ENCODE results near the gene ADCK1.

Gene ADCK1

GRCh38 chr14:77859934-77860570, 60.1 kb downstream of the ADCK1 start:
- Histone ChIP-seq H3K27me3 (ENCODE audit: control insufficient read depth in 5 of 5, insufficient read depth in 4 of 5, low read length in 5 of 5) (no peaks in the 10 kb centered on the region), H3K4me1 (ENCODE audit: control insufficient read depth in 5 of 5, insufficient read depth in 5 of 5, low read length in 5 of 5) (peaks cover 0 to 11% (median under 1%) of the 10 kb centered on the region in 5 donors), H3K9ac (ENCODE audit: low read length in 5 of 5) (no peak overlapping the region), H3K9me3 (ENCODE audit: control insufficient read depth in 5 of 5, low read length in 5 of 5) (no peaks in the 10 kb centered on the region), H3K36me3 (ENCODE audit: control insufficient read depth in 5 of 5, insufficient read depth in 5 of 5, low read length in 5 of 5) (peaks cover 0 to 20% (median 8%) of the 10 kb centered on the region in 5 donors), H3K4me3 (ENCODE audit: low read depth in 1 of 5, low read length in 5 of 5) (no peak overlapping the region), H3K27ac (ENCODE audit: low read depth, low read length) (no peak overlapping the region)

- Histone ChIP-seq H3K4me1 (ENCODE audit: control insufficient read depth in 5 of 5, insufficient read depth in 5 of 5, low read length in 5 of 5) (peaks cover 0 to 9% (median 0%) of the 10 kb centered on the region in 5 donors), H3K9ac (ENCODE audit: low read length in 5 of 5) (no peak overlapping the region), H3K36me3 (ENCODE audit: control insufficient read depth in 5 of 5, insufficient read depth in 5 of 5, low read length in 5 of 5) (peaks cover 0 to 20% (median 8%) of the 10 kb centered on the region in 5 donors), H3K27ac (ENCODE audit: low read depth, low read length) (no peak overlapping the region), H3K9me3 (ENCODE audit: control insufficient read depth in 5 of 5, low read length in 5 of 5) (no peaks in the 10 kb centered on the region), H3K27me3 (ENCODE audit: control insufficient read depth in 5 of 5, insufficient read depth in 4 of 5, low read length in 5 of 5) (no peaks in the 10 kb centered on the region), H3K4me3 (ENCODE audit: low read depth in 1 of 5, low read length in 5 of 5) (no peak overlapping the region)
These were observed 61.3 kb downstream of the ADCK1 start for GRCh38 chr14:77861201-77861600.

GRCh38 chr14:77862154-77862786, 62.4 kb downstream of the ADCK1 start:
- Histone ChIP-seq H3K27me3 (ENCODE audit: control insufficient read depth in 5 of 5, insufficient read depth in 4 of 5, low read length in 5 of 5) (no peaks in the 10 kb centered on the region), H3K4me1 (ENCODE audit: control insufficient read depth in 5 of 5, insufficient read depth in 5 of 5, low read length in 5 of 5) (peaks cover 0 to 6% (median 0%) of the 10 kb centered on the region in 5 donors), H3K27ac (ENCODE audit: low read depth, low read length) (no peak overlapping the region), H3K36me3 (ENCODE audit: control insufficient read depth in 5 of 5, insufficient read depth in 5 of 5, low read length in 5 of 5) (peaks cover 0 to 20% (median 8%) of the 10 kb centered on the region in 5 donors), H3K4me3 (ENCODE audit: low read depth in 1 of 5, low read length in 5 of 5) (no peak overlapping the region), H3K9ac (ENCODE audit: low read length in 5 of 5) (no peak overlapping the region), H3K9me3 (ENCODE audit: control insufficient read depth in 5 of 5, low read length in 5 of 5) (no peaks in the 10 kb centered on the region)

GRCh38 chr14:77864085-77864484, 64.2 kb downstream of the ADCK1 start:
- peaks cover 0 to 25% (median 7%) of the 10 kb centered on the region in 5 donors for H3K36me3 ChIP-seq (ENCODE audit: control insufficient read depth in 5 of 5, insufficient read depth in 5 of 5, low read length in 5 of 5)
- H3K9me3 ChIP-seq (ENCODE audit: control insufficient read depth in 5 of 5, low read length in 5 of 5): no peaks in the 10 kb centered on the region
- peaks cover 0 to 3% (median 0%) of the 10 kb centered on the region in 5 donors for H3K4me1 ChIP-seq (ENCODE audit: control insufficient read depth in 5 of 5, insufficient read depth in 5 of 5, low read length in 5 of 5)
- no peak overlapping the region for H3K27ac ChIP-seq (ENCODE audit: low read depth, low read length)
- no peak overlapping the region for H3K9ac ChIP-seq (ENCODE audit: low read length in 5 of 5)
- no peak overlapping the region for H3K4me3 ChIP-seq (ENCODE audit: low read depth in 1 of 5, low read length in 5 of 5)
- no peaks in the 10 kb centered on the region for H3K27me3 ChIP-seq (ENCODE audit: control insufficient read depth in 5 of 5, insufficient read depth in 4 of 5, low read length in 5 of 5)

GRCh38 chr14:77864580-77864979, 64.7 kb downstream of the ADCK1 start:
- Histone ChIP-seq H3K4me1 (ENCODE audit: control insufficient read depth in 5 of 5, insufficient read depth in 5 of 5, low read length in 5 of 5) (peaks cover 0 to 3% (median 0%) of the 10 kb centered on the region in 5 donors), H3K9me3 (ENCODE audit: control insufficient read depth in 5 of 5, low read length in 5 of 5) (no peaks in the 10 kb centered on the region), H3K36me3 (ENCODE audit: control insufficient read depth in 5 of 5, insufficient read depth in 5 of 5, low read length in 5 of 5) (peaks cover 0 to 20% (median 2%) of the 10 kb centered on the region in 5 donors), H3K27me3 (ENCODE audit: control insufficient read depth in 5 of 5, insufficient read depth in 4 of 5, low read length in 5 of 5) (no peaks in the 10 kb centered on the region), H3K9ac (ENCODE audit: low read length in 5 of 5) (no peak overlapping the region), H3K4me3 (ENCODE audit: low read depth in 1 of 5, low read length in 5 of 5) (no peak overlapping the region), H3K27ac (ENCODE audit: low read depth, low read length) (no peak overlapping the region)

- Histone ChIP-seq H3K9ac (ENCODE audit: low read length in 5 of 5) (no peak overlapping the region), H3K4me1 (ENCODE audit: control insufficient read depth in 5 of 5, insufficient read depth in 5 of 5, low read length in 5 of 5) (peaks cover 0 to 3% (median 0%) of the 10 kb centered on the region in 5 donors), H3K36me3 (ENCODE audit: control insufficient read depth in 5 of 5, insufficient read depth in 5 of 5, low read length in 5 of 5) (peaks cover 0 to 11% (median 0%) of the 10 kb centered on the region in 5 donors), H3K27ac (ENCODE audit: low read depth, low read length) (no peak overlapping the region), H3K4me3 (ENCODE audit: low read depth in 1 of 5, low read length in 5 of 5) (no peak overlapping the region), H3K27me3 (ENCODE audit: control insufficient read depth in 5 of 5, insufficient read depth in 4 of 5, low read length in 5 of 5) (no peaks in the 10 kb centered on the region), H3K9me3 (ENCODE audit: control insufficient read depth in 5 of 5, low read length in 5 of 5) (no peaks in the 10 kb centered on the region)
These were observed 65.5 kb downstream of the ADCK1 start for GRCh38 chr14:77865455-77865854.

GRCh38 chr14:77866932-77867331, 67.0 kb downstream of the ADCK1 start:
- Histone ChIP-seq H3K4me3 (ENCODE audit: low read depth in 1 of 5, low read length in 5 of 5) (no peak overlapping the region), H3K9ac (ENCODE audit: low read length in 5 of 5) (no peak overlapping the region), H3K4me1 (ENCODE audit: control insufficient read depth in 5 of 5, insufficient read depth in 5 of 5, low read length in 5 of 5) (peaks cover 0 to 3% (median 0%) of the 10 kb centered on the region in 5 donors), H3K27ac (ENCODE audit: low read depth, low read length) (no peak overlapping the region), H3K36me3 (ENCODE audit: control insufficient read depth in 5 of 5, insufficient read depth in 5 of 5, low read length in 5 of 5) (peaks cover 0 to 6% (median 0%) of the 10 kb centered on the region in 5 donors), H3K27me3 (ENCODE audit: control insufficient read depth in 5 of 5, insufficient read depth in 4 of 5, low read length in 5 of 5) (no peaks in the 10 kb centered on the region), H3K9me3 (ENCODE audit: control insufficient read depth in 5 of 5, low read length in 5 of 5) (no peaks in the 10 kb centered on the region)

GRCh38 chr14:77867476-77867875, 67.6 kb downstream of the ADCK1 start:
- Histone ChIP-seq H3K9ac (ENCODE audit: low read length in 5 of 5) (no peak overlapping the region), H3K36me3 (ENCODE audit: control insufficient read depth in 5 of 5, insufficient read depth in 5 of 5, low read length in 5 of 5) (peaks cover 0 to 6% (median 0%) of the 10 kb centered on the region in 5 donors), H3K27me3 (ENCODE audit: control insufficient read depth in 5 of 5, insufficient read depth in 4 of 5, low read length in 5 of 5) (no peaks in the 10 kb centered on the region), H3K4me3 (ENCODE audit: low read depth in 1 of 5, low read length in 5 of 5) (no peak overlapping the region), H3K27ac (ENCODE audit: low read depth, low read length) (no peak overlapping the region), H3K9me3 (ENCODE audit: control insufficient read depth in 5 of 5, low read length in 5 of 5) (no peaks in the 10 kb centered on the region), H3K4me1 (ENCODE audit: control insufficient read depth in 5 of 5, insufficient read depth in 5 of 5, low read length in 5 of 5) (peaks cover 0 to 3% (median 0%) of the 10 kb centered on the region in 5 donors)

GRCh38 chr14:77868552-77869285, 68.8 kb downstream of the ADCK1 start:
- no peak overlapping the region for H3K9ac ChIP-seq (ENCODE audit: low read length in 5 of 5)
- H3K27ac ChIP-seq (ENCODE audit: low read depth, low read length): no peak overlapping the region
- H3K27me3 ChIP-seq (ENCODE audit: control insufficient read depth in 5 of 5, insufficient read depth in 4 of 5, low read length in 5 of 5): no peaks in the 10 kb centered on the region
- H3K4me3 ChIP-seq (ENCODE audit: low read depth in 1 of 5, low read length in 5 of 5): no peak overlapping the region
- H3K4me1 ChIP-seq (ENCODE audit: control insufficient read depth in 5 of 5, insufficient read depth in 5 of 5, low read length in 5 of 5): peaks cover 0 to 3% (median 0%) of the 10 kb centered on the region in 5 donors
- no peaks in the 10 kb centered on the region for H3K9me3 ChIP-seq (ENCODE audit: control insufficient read depth in 5 of 5, low read length in 5 of 5)
- peaks cover 0 to 6% (median 0%) of the 10 kb centered on the region in 5 donors for H3K36me3 ChIP-seq (ENCODE audit: control insufficient read depth in 5 of 5, insufficient read depth in 5 of 5, low read length in 5 of 5)

- H3K27ac ChIP-seq (ENCODE audit: low read depth, low read length): no peak overlapping the region
- no peaks in the 10 kb centered on the region for H3K9me3 ChIP-seq (ENCODE audit: control insufficient read depth in 5 of 5, low read length in 5 of 5)
- H3K27me3 ChIP-seq (ENCODE audit: control insufficient read depth in 5 of 5, insufficient read depth in 4 of 5, low read length in 5 of 5): no peaks in the 10 kb centered on the region
- H3K9ac ChIP-seq (ENCODE audit: low read length in 5 of 5): no peak overlapping the region
- peaks cover 0 to 6% (median 0%) of the 10 kb centered on the region in 5 donors for H3K36me3 ChIP-seq (ENCODE audit: control insufficient read depth in 5 of 5, insufficient read depth in 5 of 5, low read length in 5 of 5)
- H3K4me1 ChIP-seq (ENCODE audit: control insufficient read depth in 5 of 5, insufficient read depth in 5 of 5, low read length in 5 of 5): no peaks in the 10 kb centered on the region
- H3K4me3 ChIP-seq (ENCODE audit: low read depth in 1 of 5, low read length in 5 of 5): no peak overlapping the region
These were observed 69.4 kb downstream of the ADCK1 start for GRCh38 chr14:77869340-77869739.
